ENCODE data around the gene HIBADH.

HIBADH gene

GRCh38 chr7:27662490-27663205 is at the start of gene HIBADH:
Gene HIBADH, minus strand, starts transcription at chr7:27662883. Its CDS starts 95 bp downstream, at chr7:27662788.
- DNase-seq (ENCODE audit: low spot score) = peak; percentile 99

GRCh38 chr7:27712217-27712616 is 49.5 kb upstream of the HIBADH start:
- no peak for DNase-seq (ENCODE audit: low spot score)

- no peak for DNase-seq (ENCODE audit: low spot score)
Observed at GRCh38 chr7:27709137-27710075, 46.7 kb upstream of the HIBADH start.

- DNase-seq (ENCODE audit: low spot score) = no peak
Observed at GRCh38 chr7:27708485-27708884, 45.8 kb upstream of the HIBADH start.

GRCh38 chr7:27705200-27705594 is 42.5 kb upstream of the HIBADH start:
- DNase-seq (ENCODE audit: low spot score) = no peak

- no peak for DNase-seq (ENCODE audit: low spot score)
Observed at GRCh38 chr7:27704422-27705199, 41.9 kb upstream of the HIBADH start.

GRCh38 chr7:27703181-27703580 is 40.5 kb upstream of the HIBADH start:
- no peak for DNase-seq (ENCODE audit: low spot score)

GRCh38 chr7:27700501-27700900 is 37.8 kb upstream of the HIBADH start:
- no peak for DNase-seq (ENCODE audit: low spot score)

GRCh38 chr7:27699751-27700150 is 37.1 kb upstream of the HIBADH start:
- no peak for DNase-seq (ENCODE audit: low spot score)

- DNase-seq (ENCODE audit: low spot score) = no peak
Observed at GRCh38 chr7:27697861-27698430, 35.3 kb upstream of the HIBADH start.

GRCh38 chr7:27695096-27695495 is 32.4 kb upstream of the HIBADH start:
- no peak for DNase-seq (ENCODE audit: low spot score)

- no peak for DNase-seq (ENCODE audit: low spot score)
Observed at GRCh38 chr7:27693794-27694193, 31.1 kb upstream of the HIBADH start.

GRCh38 chr7:27690649-27691048 is 28.0 kb upstream of the HIBADH start:
- no peak for DNase-seq (ENCODE audit: low spot score)

GRCh38 chr7:27689591-27690164 is 27.0 kb upstream of the HIBADH start:
- no peak for DNase-seq (ENCODE audit: low spot score)

GRCh38 chr7:27689150-27689549 is 26.5 kb upstream of the HIBADH start:
- no peak for DNase-seq (ENCODE audit: low spot score)

- DNase-seq (ENCODE audit: low spot score) = peak; percentile 26
Observed at GRCh38 chr7:27688646-27689045, 26.0 kb upstream of the HIBADH start.

- DNase-seq (ENCODE audit: low spot score) = no peak
Observed at GRCh38 chr7:27688056-27688455, 25.4 kb upstream of the HIBADH start.

- DNase-seq (ENCODE audit: low spot score) = no peak
Observed at GRCh38 chr7:27686315-27686714, 23.6 kb upstream of the HIBADH start.

GRCh38 chr7:27685893-27686292 is 23.2 kb upstream of the HIBADH start:
- DNase-seq (ENCODE audit: low spot score) = no peak

GRCh38 chr7:27685209-27685608 is 22.5 kb upstream of the HIBADH start:
- no peak for DNase-seq (ENCODE audit: low spot score)

GRCh38 chr7:27684491-27684890 is 21.8 kb upstream of the HIBADH start:
- no peak for DNase-seq (ENCODE audit: low spot score)

- DNase-seq (ENCODE audit: low spot score) = no peak
Observed at GRCh38 chr7:27680610-27681009, 17.9 kb upstream of the HIBADH start.
